ENCODE data around the gene SP6. TPM values are rescaled to one million over a fixed set of nuclear protein-coding genes. Genes with fewer than 3 reads are reported as not detected.
A peak's percentile ranks its signal among the peaks of the same experiment; 100 is the strongest.

The SP6 gene
- total RNA-seq, 1 experiment from 2014 or later, result 4.6 TPM

GRCh38 chr17:47820033-47820789, 30.8 kb downstream of the SP6 start:
- in situ Hi-C loops (cut with HindIII; ENCODE audit: low pct_unique_long_range_greater_than_20kb, low sequenced_read_pairs), result no loop called here
- peak; percentile 66 for DNase-seq (ENCODE audit: low read depth)

- DNase-seq (ENCODE audit: low read depth), result no peak
- in situ Hi-C loops (cut with HindIII; ENCODE audit: low pct_unique_long_range_greater_than_20kb, low sequenced_read_pairs), result no loop called here
These were observed 31.5 kb downstream of the SP6 start for GRCh38 chr17:47819475-47819874.

GRCh38 chr17:47818002-47818695, 32.8 kb downstream of the SP6 start:
- no peak for DNase-seq (ENCODE audit: low read depth)
- in situ Hi-C loops (cut with HindIII; ENCODE audit: low pct_unique_long_range_greater_than_20kb, low sequenced_read_pairs), result no loop called here

GRCh38 chr17:47816947-47817346, 34.0 kb downstream of the SP6 start:
- no peak for DNase-seq (ENCODE audit: low read depth)
- in situ Hi-C loops (cut with HindIII; ENCODE audit: low pct_unique_long_range_greater_than_20kb, low sequenced_read_pairs), result no loop called here

GRCh38 chr17:47816111-47816735, 34.7 kb downstream of the SP6 start:
- in situ Hi-C loops (cut with HindIII; ENCODE audit: low pct_unique_long_range_greater_than_20kb, low sequenced_read_pairs), result no loop called here
- no peak for DNase-seq (ENCODE audit: low read depth)

- no peak for DNase-seq (ENCODE audit: low read depth)
- in situ Hi-C loops (cut with HindIII; ENCODE audit: low pct_unique_long_range_greater_than_20kb, low sequenced_read_pairs), result no loop called here
These were observed 35.7 kb downstream of the SP6 start for GRCh38 chr17:47815106-47815918.

GRCh38 chr17:47813512-47814031, 37.4 kb downstream of the SP6 start:
- in situ Hi-C loops (cut with HindIII; ENCODE audit: low pct_unique_long_range_greater_than_20kb, low sequenced_read_pairs), result no loop called here
- DNase-seq (ENCODE audit: low read depth), result no peak

- no peak for DNase-seq (ENCODE audit: low read depth)
- in situ Hi-C loops (cut with HindIII; ENCODE audit: low pct_unique_long_range_greater_than_20kb, low sequenced_read_pairs), result no loop called here
These were observed 37.9 kb downstream of the SP6 start for GRCh38 chr17:47813077-47813476.

GRCh38 chr17:47812146-47812920, 38.6 kb downstream of the SP6 start:
- in situ Hi-C loops (cut with HindIII; ENCODE audit: low pct_unique_long_range_greater_than_20kb, low sequenced_read_pairs), result no loop called here
- no peak for DNase-seq (ENCODE audit: low read depth)

- no peak for DNase-seq (ENCODE audit: low read depth)
- in situ Hi-C loops (cut with HindIII; ENCODE audit: low pct_unique_long_range_greater_than_20kb, low sequenced_read_pairs), result no loop called here
These were observed 39.3 kb downstream of the SP6 start for GRCh38 chr17:47811709-47812108.

GRCh38 chr17:47810901-47811635, 39.9 kb downstream of the SP6 start:
- in situ Hi-C loops (cut with HindIII; ENCODE audit: low pct_unique_long_range_greater_than_20kb, low sequenced_read_pairs), result no loop called here
- no peak for DNase-seq (ENCODE audit: low read depth)

GRCh38 chr17:47810200-47810821, 40.7 kb downstream of the SP6 start:
- DNase-seq (ENCODE audit: low read depth), result peak; percentile 95
- in situ Hi-C loops (cut with HindIII; ENCODE audit: low pct_unique_long_range_greater_than_20kb, low sequenced_read_pairs), result no loop called here

- DNase-seq (ENCODE audit: low read depth), result no peak
- in situ Hi-C loops (cut with HindIII; ENCODE audit: low pct_unique_long_range_greater_than_20kb, low sequenced_read_pairs), result no loop called here
These were observed 42.0 kb downstream of the SP6 start for GRCh38 chr17:47808830-47809480.

- DNase-seq (ENCODE audit: low read depth), result no peak
- in situ Hi-C loops (cut with HindIII; ENCODE audit: low pct_unique_long_range_greater_than_20kb, low sequenced_read_pairs), result no loop called here
These were observed 42.7 kb downstream of the SP6 start for GRCh38 chr17:47808036-47808829.

- DNase-seq (ENCODE audit: low read depth), result no peak
- in situ Hi-C loops (cut with HindIII; ENCODE audit: low pct_unique_long_range_greater_than_20kb, low sequenced_read_pairs), result no loop called here
These were observed 43.5 kb downstream of the SP6 start for GRCh38 chr17:47807421-47807820.

- in situ Hi-C loops (cut with HindIII; ENCODE audit: low pct_unique_long_range_greater_than_20kb, low sequenced_read_pairs), result no loop called here
- DNase-seq (ENCODE audit: low read depth), result no peak
These were observed 44.1 kb downstream of the SP6 start for GRCh38 chr17:47806913-47807255.
